Measurements from ENCODE around the gene PRIM2.

DNA sequence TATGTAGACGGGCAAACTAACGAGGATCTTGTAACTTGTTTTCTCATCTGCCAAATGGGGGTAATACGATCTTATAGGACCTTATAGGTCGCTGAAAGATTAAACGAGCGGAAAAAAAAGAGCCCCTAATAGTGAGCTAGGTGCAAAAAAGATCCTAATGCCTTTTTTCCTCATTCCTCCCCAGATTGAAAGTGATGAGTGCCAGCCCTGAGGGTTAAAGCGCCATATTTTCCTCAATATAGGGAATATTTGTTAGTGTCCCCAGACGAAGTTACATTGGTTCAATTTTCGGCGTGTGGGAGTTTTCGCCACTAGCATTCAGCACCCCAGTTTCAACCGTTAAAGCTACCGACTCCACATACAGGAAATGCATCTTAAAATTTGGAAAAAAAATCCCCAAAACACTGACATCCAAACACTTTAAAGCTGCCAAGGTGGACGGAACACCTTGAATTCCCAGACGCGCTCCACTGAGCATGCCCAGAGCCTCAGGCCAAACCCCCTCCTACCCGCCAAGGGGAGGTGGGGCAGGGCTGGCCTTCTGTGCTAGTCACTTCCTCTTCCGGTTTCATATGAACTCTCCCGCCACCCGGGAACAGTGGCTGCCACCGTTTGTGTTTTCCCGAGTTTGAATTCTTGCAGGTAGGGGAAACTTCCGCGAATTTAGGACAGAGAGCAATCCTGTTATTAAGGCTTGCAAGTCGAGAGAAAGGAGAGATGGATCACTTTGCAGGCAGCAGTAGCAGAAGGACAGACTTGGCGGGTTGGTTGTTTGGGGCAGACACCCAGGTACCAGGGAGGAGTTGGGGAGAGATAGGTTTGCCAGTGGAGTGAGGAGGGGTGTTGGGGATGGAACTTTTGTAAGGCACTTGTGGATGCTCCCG is at the start of gene PRIM2:
- TF ChIP-seq ZNF8 (CRISPR knock-in tag; IDR thresholded peaks at IDR 0.05) (no peak), PATZ1 (CRISPR knock-in tag; IDR thresholded peaks at IDR 0.05; ENCODE audit: borderline replicate concordance) (no peak)
